GM21786 (cell line): ENCODE results near the gene PRKAA1.

Experiments used
- ATAC-seq: cut with Tn5 transposase; IDR thresholded peaks from one replicate; pipeline ENCODE4 v1.9.1; 2021; ENCODE audit not compliant: unreplicated experiment

Gene PRKAA1

DNA sequence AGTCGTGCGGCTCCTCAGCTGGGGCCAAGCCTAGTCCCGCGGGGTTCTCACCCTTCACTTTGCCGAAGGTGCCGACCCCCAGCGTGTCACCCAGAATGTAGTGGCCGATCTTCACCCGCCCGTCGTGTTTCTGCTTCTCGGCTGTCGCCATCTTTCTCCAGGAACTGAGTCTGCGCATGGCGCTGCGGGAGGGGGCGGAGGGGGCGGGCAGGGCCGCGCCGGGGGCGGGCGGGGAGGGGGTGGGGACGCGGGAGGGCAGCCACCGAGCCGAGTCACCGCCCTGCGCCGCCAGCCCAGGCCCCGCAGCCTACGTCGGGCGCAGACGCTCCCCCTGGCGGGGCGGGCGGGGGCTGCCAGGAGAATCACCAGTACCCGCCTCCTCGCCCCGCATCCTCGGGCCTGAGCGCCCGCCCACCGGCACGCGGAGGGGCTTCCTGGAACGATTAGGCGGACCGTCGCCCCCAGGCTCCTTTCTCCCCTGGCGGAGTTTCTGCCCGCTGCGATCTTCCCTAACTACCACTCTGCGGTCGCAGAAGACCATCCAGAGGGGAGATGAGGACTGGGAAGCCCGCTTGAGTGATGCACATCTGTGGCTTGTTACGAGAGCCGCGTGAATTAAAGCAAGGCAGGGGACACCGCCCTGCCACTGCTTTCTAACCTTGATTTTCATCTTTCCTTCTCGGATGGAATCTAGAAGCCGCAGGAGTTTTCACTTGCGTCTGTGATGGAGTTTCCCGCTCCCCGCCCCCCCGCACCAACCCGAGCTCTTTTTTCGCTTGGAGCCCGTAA is at the start of gene PRKAA1:
TSS of gene PRKAA1 (minus strand) at position 363 of the 789 bp plus-strand sequence. CDS start at position 178, 185 bp downstream.
- peak; percentile 96 for ATAC-seq

DNA sequence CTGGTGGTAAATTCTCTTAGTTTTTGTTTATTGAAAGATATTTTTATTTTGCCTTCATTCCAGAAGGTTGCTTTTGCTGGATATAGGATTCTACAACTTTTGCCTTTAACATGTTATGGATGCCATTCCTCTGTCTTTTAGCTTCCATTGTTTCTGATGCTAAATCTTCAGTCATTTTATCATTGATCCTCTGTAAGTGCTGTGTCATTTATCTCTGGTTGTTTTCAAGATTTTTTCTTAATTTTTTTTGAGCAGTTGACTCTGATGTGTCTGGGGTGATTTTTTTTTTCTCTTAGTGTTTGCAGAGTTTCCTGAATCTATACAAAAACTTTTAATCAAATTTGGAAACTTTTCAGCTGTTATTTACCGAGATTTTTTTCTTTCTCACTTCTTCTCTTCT is 49.4 kb upstream of the PRKAA1 start:
- no peak for ATAC-seq

DNA sequence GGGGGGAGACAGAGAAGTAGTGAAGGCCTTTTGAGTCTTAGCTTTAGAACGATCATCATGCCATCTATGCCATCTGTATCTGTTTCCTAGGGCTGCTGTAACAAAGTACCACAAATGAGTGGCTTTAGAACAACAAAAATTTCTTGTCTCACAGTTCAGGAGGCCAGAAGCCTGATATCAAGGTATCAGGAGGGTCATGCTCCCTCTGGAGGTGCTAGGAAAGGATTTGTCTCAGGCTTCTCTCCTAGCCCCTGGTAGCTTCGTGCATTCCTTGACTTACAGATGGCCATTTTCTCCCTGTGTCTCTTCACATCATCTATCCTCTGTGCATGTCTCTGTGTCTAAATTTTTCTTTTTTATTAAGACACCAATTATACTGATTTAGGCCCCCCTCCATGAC is 48.2 kb upstream of the PRKAA1 start:
- no peak for ATAC-seq

DNA sequence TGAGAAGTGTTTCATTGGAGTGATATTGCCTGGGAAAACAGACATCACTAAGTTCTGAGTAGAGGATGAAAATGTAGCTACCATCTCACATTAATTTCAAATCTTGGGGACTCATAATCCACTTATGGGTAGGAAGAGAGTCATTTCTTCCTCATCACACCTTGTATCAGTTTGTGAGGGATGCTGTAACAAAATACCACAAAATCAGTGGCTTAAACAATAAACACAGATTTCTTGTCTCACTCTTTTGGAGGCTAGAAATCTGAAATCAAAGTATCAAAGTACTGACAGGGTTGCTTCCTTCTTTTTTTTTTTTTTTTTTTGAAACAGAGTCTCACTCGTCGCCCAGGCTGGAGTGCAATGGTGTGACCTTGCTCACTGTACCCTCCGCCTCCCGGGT is 46.4 kb upstream of the PRKAA1 start:
- no peak for ATAC-seq

DNA sequence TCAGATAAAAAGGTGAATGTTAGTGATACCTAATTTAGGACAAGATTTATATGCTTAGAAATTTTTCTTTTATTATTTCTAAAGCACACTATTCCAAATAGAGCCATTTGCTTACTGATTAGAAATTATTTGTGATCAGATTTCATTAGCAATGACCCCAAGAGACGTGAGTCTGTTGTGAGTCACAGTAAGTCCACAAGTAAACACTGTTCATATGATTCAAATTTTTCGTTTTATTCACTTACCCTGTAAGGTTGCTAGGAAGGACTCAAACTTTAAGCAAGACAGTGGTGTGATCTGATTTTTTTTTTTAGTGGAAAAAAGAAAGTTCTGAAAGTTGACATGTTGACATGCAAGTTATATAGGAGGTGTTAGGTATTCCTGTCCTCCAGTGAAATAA is 44.2 kb upstream of the PRKAA1 start:
- ATAC-seq = no peak

DNA sequence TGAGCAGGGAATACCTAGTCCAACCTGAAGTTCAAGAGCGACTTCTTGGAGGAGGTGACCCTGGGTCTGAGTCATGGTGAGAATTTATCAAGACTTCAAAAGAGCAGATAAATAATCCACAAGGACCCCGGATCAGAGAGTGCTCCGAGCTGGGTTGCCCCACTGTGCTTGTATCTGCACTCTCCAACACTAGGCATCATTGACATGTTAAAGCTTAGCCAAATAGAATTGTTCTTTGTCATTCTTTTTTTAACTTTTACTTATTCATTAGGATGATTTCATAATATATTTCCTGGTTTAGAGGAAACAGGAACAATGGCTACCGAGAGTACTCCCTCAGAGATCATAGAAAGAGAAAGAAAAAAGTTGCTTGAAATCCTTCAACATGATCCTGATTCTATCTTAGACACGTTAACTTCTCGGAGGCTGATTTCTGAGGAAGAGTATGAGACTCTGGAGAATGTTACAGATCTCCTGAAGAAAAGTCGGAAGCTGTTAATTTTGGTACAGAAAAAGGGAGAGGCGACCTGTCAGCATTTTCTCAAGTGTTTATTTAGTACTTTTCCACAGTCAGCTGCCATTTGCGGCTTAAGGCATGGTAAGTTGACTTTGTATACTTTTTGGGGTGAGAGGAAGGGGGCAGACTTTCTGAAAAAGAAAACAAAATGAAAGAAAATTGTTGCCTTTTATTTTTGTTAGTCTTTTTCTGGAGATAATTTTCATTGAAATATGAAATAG is 43.1 kb upstream of the PRKAA1 start, which contains the start of gene CARD6:
TSS of gene CARD6 (plus strand) at position 300 of the 738 bp plus-strand sequence. CDS start at position 316, 16 bp downstream.
- peak; percentile 60 for ATAC-seq

DNA sequence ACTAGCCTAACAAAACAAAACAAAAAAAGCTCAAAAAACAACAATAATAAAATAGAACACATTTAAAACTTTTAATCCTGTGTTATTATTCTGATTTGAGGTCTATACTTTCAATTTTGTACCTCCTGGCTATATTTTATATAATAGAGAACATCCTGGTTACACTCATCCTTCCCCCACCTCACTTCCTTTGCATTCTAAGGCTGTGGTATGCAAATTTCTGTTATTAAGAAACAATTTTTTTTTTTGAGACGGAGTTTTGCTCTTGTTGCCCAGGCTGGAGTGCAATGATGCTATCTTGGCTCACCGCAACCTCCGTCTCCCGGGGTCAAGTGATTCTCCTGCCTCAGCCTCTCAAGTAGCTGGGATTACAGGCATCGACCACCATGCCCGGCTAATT is 39.9 kb upstream of the PRKAA1 start:
- ATAC-seq = no peak

DNA sequence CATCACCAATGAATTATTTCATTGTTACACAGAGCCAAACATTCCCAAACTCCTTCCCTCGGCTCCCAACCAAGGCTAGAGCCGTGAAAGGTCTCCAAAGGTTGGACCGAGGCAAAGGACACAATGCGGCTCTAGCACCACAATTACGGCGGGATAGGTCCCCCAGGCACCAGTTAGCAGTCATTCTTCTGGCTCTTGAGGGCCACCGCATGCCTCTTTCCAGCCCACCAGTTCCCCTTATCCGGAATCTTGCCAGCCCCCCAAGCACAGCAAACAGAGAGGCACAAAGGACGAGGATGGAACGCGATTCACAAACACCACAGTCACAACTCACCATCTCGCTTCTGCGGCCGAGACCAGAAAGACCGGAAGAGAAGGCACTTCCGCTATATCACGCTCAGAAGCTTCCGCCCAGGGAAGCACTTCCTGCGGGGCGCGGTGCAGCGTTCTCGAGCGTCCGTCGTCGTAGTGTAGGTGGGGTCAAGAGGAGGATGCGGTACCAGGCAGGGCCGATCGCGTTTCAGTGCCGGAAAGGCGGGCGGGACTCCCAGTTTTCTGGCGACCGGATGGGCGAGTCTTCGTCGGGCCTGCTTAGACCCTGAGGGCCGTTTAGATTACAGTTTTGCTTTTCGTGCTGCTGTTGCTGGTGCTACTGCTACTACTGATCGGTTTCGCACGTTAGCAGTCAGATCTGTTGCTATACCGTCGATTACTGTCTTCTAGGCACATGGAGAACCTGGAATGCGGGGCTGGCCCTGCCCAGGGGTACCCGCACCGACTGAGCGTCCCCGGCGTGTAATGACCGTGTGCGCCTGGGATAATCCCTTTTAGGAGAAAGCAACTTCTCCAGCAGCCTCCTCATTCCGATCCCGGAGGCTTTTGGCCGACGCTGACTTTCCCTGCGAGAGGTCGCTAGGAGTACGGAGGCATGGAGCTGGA is 36.9 kb upstream of the PRKAA1 start, which contains the start of gene RPL37:
TSS of gene RPL37 (minus strand) at position 374 of the 939 bp plus-strand sequence. CDS start at position 337, 37 bp downstream.
- peak; percentile 97 for ATAC-seq

DNA sequence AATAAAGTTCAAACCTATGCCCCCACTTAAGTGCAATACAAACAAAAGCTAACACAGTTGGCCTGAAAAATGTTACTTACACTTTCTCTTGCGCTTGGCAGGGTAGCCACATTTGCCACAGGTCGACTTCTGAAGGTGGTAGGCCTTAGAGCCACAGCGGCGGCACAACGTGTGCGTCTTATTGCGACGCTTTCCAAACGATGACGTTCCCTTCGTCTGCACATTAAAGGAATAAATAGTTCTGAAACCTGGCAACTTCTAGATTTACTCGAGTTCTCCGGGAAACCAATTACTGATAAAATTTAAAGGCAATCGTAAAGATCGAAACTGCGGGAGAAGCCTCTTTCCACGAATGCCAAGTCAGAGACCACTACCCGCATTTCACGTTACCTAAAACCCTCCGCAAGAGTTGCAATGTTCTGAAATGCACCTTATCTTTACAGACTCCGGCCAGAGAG is 36.2 kb upstream of the PRKAA1 start:
- no peak for ATAC-seq

DNA sequence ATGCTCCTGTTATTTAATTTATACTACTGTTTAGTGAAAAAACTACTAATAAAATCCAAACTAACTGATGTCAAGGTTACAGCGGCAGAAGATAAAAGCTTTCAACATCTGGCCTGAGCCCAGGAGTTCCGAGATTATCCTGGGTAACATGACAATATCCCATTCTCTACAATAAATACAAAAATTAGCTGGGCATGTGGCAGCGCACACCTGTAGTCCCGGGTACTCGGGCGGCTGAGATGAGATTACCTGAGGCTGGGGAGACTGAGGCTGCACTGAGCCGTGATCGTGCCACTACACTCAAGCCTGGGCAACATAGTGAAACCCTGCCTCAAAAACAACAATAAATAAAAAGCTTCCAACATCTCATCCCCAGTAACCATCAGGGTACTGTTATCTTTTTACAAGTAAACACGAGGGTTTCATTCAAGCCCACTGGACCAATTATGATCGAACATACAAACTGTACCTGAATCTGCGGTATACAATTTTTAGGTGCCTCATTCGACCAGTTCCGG is 35.6 kb upstream of the PRKAA1 start:
- no peak for ATAC-seq

DNA sequence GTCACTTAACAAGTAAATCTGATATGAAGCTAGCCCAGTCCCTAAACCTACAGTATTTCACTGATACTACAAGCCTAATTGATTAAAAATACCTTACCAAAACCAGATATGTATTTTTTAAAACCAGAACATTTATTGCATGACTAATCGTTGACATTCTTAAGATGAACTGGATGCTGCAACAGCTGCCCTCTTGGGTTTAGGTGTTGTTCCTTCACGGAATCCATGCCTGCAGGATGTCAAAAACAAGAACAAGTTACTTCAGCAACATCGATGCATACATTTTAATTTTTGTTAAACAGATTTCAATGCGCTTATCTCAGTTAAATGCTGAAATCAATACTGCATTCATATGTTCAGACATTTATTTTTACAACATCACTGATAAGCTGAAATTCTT is 34.2 kb upstream of the PRKAA1 start:
- ATAC-seq = no peak

DNA sequence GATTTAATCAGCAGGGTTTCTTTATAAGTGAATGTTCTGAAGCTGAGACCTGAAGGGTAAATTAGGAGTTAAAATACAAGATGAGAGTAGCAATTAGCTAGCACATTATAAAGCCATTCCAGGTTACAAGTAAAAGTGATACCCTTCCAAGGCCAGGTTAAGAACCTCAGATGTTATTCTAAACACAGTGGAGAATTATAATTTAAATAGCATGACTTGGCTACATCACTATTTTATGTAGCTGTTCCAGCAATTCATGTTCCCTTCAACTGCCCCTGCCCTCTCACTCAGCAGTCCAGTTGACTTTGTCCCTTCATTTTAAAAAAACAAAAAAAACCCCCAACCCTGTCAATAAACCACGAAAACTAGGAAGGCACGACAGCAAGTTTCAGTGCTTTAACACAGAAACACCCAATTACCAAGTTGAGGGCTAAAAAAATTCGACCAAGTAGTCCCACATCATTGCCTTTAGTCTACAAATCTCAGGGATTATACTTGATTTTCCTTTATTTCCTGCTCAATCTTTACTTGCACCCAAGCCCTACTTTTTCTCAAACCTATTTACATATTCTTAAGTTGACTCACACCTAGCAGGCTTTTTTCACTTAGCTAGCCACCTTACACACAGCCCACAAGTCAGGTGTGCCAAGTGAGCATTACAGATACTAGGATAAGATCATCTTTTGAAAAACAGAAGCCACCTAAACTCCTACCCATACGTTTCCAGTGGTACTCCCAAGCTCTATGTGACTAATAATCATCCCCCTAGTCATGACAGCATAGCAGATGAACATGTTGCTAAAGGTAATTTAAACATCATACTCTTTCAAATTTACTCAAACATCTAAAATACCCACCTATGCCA is 33.4 kb upstream of the PRKAA1 start:
- no peak for ATAC-seq

DNA sequence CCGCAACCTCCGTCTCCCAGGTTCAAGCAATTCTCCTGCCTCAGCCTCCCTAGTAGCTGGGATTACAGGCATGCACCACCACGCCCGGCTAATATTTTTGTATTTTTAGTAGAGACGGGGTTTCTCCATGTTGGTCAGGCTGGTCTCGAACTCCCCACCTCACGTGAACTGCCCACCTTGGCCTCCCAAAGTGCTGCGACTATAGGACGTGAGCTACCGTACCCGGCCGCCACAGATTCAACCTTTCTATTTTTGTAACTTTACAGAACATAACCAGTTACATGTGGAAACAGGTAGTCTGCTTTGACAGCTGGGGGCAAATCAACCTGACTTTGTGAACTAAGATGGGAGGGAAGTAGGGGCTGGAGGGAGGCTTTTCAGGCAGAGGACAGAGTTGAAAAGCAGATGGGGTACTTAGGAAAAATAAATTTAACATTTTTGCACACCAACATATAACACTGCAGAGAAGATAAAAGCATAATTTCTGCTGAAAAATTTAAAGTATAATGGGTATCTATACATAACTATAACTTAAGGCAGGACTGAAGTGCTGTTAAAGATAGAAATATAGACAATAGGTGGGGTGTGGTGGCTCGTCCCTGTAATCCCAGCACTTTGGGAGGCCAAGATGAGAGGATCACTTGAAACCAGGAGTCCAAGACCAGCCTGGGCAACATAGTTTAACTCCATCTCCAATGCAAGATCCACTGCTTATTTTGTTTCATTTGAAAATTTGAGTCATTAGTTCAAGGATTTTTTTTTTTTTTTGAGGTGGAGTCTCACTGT is 31.8 kb upstream of the PRKAA1 start:
- ATAC-seq = no peak

DNA sequence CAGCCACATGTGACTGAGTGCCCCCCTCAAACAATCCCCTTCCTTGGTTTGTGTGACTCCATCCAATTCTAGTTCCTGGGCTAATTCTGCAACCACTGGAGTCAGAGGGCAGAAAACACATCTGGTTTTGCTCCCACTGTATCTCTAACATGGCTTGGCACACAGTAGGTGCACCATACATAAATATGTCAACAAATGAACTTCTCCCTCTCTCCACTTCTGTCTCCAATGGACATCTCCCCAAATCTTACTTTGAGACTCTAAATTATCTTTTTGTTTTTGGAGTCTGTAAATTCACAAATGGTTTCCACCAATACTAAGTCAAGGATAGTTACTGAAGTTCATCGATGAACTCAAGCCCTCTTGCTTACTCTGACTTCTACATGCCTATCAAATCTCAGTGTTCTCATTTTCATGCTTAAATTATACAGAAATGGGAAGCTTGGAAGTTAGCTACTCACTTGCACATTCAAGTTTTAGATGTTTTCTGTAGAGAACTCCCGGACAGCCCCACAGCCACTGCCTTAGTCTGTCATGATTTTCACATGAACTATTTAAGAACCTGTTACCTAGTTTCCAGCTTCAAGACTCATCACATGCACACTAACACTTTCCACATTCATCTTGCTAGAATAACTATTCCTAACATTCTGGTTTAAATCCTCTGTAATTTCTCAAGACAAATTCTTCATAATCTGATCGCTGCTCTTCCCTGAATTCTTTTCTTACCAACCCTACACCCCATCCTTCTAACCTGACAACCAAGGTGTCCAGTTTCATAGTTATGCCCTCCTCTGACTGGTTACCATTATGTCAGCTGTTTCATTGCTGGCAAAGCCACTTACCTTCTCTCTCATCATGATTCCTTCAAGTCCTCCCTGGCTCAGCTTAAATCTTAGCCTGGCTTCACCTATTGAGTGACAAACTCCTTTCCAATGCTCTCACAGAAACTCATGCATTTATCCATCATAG is 30.8 kb upstream of the PRKAA1 start:
- ATAC-seq = no peak

DNA sequence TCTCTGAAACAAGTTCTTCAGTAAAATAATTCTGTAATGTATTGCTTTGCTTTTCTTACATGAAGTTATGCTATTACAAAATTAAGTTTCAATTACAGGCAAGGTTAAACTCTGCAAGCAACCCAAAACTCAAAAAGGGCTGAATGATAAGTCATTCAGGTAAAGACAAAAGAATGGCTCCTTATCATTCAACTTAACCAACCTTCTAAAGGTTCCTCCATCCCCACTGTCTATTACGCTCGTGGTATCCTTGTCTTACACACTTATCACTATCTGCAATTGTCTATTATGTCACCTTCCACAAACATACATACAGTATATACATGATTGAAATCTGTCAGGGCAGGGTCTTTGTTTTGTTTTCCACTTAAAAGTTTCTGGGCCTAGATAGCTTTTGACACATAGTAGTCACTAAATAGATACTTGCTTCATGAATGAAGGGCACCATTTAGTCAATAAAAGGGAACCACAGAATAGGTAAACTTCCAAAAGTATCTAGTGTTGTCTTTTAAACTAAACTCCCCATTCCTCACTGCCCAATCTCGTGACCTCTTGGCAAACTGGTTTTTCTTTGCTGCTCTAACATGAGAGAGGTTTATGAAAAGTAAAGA is 30.0 kb upstream of the PRKAA1 start:
- no peak for ATAC-seq

DNA sequence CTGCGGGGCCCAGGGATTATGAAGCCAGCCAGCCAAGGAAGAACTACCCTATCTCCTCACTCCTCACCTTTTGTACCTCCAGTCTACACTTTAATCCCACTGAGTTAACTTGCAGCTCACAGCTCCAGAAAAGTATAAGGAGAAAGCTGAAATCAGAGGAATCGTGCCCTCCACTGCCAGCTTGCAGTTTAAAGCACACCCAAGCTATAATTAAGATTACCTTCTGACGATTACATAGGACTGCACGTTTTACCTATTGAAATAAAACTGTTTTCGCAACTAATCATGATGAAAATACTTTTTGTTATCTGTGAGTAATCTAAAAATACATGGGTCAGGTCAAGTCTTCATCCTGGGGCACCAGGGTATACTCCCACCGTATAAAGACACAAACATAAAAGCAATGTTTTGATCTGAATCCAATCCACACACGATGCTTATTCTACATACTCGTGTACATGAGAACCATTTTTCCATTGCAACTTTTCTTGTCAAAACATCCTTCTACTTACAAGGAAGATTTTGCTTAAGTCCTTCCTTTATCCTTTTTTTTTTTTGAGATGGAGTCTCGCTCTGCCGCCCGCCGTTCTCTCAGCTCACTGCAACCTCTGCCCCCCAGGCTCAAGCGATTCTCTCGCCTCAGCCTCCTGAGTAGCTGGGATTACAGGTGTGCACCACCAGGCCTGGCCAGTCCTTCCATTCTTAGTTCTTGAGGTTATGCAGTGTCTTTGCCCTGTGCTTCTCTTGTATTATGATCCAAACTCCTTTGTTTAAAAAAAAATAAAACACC is 29.2 kb upstream of the PRKAA1 start:
- ATAC-seq = no peak
